H9 (cell line): ENCODE results near the gene NKX6-2. TPM values are rescaled to one million over a fixed set of nuclear protein-coding genes. Genes with fewer than 3 reads are reported as not detected.

Source experiments
- DNase-seq: peaks from one replicate; pipeline ENCODE4 v3.0.0-alpha.2; 2017
- H2AFZ ChIP-seq: one replicate; pipeline ENCODE4 v1.6.1; 2013; ENCODE audit warnings: mild to moderate bottlenecking, low read length, control low read depth, moderate library complexity
- H2AK5ac ChIP-seq: 2 replicates; pipeline ENCODE4 v1.6.1; 2013; ENCODE audit warnings: low read length, control low read depth, mixed read lengths; ENCODE audit not compliant: insufficient read length
- H2BK120ac ChIP-seq: one replicate; pipeline ENCODE4 v1.6.1; 2013; ENCODE audit warnings: low read depth, mild to moderate bottlenecking, low read length, control low read depth, inconsistent platforms; ENCODE audit not compliant: poor library complexity, severe bottlenecking
- H2BK12ac ChIP-seq: 2 replicates; pipeline ENCODE4 v1.6.1; 2013; ENCODE audit warnings: low read length, control low read depth, mixed read lengths, low read depth; ENCODE audit not compliant: insufficient read length
- H2BK15ac ChIP-seq: 2 replicates; pipeline ENCODE4 v1.6.1; 2013; ENCODE audit warnings: low read depth, low read length, control low read depth
- H2BK20ac ChIP-seq: one replicate; pipeline ENCODE4 v1.6.1; 2013; ENCODE audit warnings: low read depth, mild to moderate bottlenecking, low read length, control low read depth, inconsistent platforms; ENCODE audit not compliant: poor library complexity, severe bottlenecking
- H2BK5ac ChIP-seq: 2 replicates; pipeline ENCODE4 v1.6.1; 2013; ENCODE audit warnings: low read length, control low read depth, mixed read lengths; ENCODE audit not compliant: insufficient read length
- H3K14ac ChIP-seq: 2 replicates; pipeline ENCODE4 v1.6.1; 2013; ENCODE audit warnings: low read length, control low read depth; ENCODE audit not compliant: insufficient read depth
- H3K18ac ChIP-seq: 2 replicates; pipeline ENCODE4 v1.6.1; 2013; ENCODE audit warnings: low read depth, mild to moderate bottlenecking, mixed read lengths, low read length, control low read depth; ENCODE audit not compliant: insufficient read length
- H3K23ac ChIP-seq: 2 replicates; pipeline ENCODE4 v1.6.1; 2013; ENCODE audit warnings: low read length, control low read depth, mixed read lengths, low read depth; ENCODE audit not compliant: insufficient read length
- H3K23me2 ChIP-seq: 2 replicates; pipeline ENCODE4 v1.6.1; 2013; ENCODE audit warnings: low read depth, mild to moderate bottlenecking, mixed read lengths, low read length, control low read depth; ENCODE audit not compliant: insufficient read length, poor library complexity, severe bottlenecking
- H3K27ac ChIP-seq: 2 replicates; pipeline ENCODE4 v1.5.1; 2013; ENCODE audit warnings: low read length, control low read depth, mixed read lengths, low read depth; ENCODE audit not compliant: insufficient read length
- H3K27me3 ChIP-seq: 2 replicates; pipeline ENCODE4 v1.6.1; 2013; ENCODE audit warnings: low read length, control low read depth, inconsistent platforms; ENCODE audit not compliant: insufficient read depth
- H3K4ac ChIP-seq: 2 replicates; pipeline ENCODE4 v1.6.1; 2013; ENCODE audit warnings: low read depth, mild to moderate bottlenecking, control low read depth, inconsistent platforms, low read length, moderate library complexity
- H3K4me1 ChIP-seq: 2 replicates; pipeline ENCODE4 v1.6.1; 2013; ENCODE audit warnings: low read length, control low read depth, inconsistent platforms; ENCODE audit not compliant: insufficient read depth
- H3K4me2 ChIP-seq: 2 replicates; pipeline ENCODE4 v1.6.1; 2013; ENCODE audit warnings: low read length, control low read depth, mixed read lengths; ENCODE audit not compliant: insufficient read length, insufficient read depth
- H3K56ac ChIP-seq: 2 replicates; pipeline ENCODE4 v1.6.1; 2013; ENCODE audit warnings: low read depth, mild to moderate bottlenecking, mixed read lengths, low read length, control low read depth; ENCODE audit not compliant: insufficient read length
- H3K79me1 ChIP-seq: 2 replicates; pipeline ENCODE4 v1.6.1; 2013; ENCODE audit warnings: low read depth, mild to moderate bottlenecking, moderate library complexity, low read length, control low read depth, inconsistent platforms; ENCODE audit not compliant: insufficient read depth, poor library complexity, severe bottlenecking
- H3K79me2 ChIP-seq: 2 replicates; pipeline ENCODE4 v1.6.1; 2013; ENCODE audit warnings: low read length, control low read depth, inconsistent platforms; ENCODE audit not compliant: insufficient read depth
- H3K9ac ChIP-seq: 2 replicates; pipeline ENCODE4 v1.6.1; 2013; ENCODE audit warnings: low read length, control low read depth, mixed read lengths; ENCODE audit not compliant: insufficient read length; ENCODE audit errors: extremely low read depth
- H3K9me3 ChIP-seq: one replicate; pipeline ENCODE4 v1.6.1; 2013; ENCODE audit warnings: low read depth, low read length, inconsistent platforms; ENCODE audit not compliant: control insufficient read depth
- H3T11ph ChIP-seq: one replicate; pipeline ENCODE4 v1.6.1; 2013; ENCODE audit warnings: mild to moderate bottlenecking, low read length, control low read depth, inconsistent platforms
- H4K20me1 ChIP-seq: one replicate; pipeline ENCODE4 v1.6.1; 2013; ENCODE audit not compliant: control insufficient read depth, insufficient read length, insufficient read depth
- H4K5ac ChIP-seq: 2 replicates; pipeline ENCODE4 v1.6.1; 2013; ENCODE audit warnings: low read depth, mild to moderate bottlenecking, mixed read lengths, low read length, control low read depth; ENCODE audit not compliant: insufficient read length
- H4K8ac ChIP-seq: replicated peaks from 2 replicates; pipeline ENCODE4 v1.6.1; 2013; ENCODE audit warnings: low read length, control low read depth, mixed read lengths, low read depth; ENCODE audit not compliant: insufficient read length
- H4K91ac ChIP-seq: 2 replicates; pipeline ENCODE4 v1.6.1; 2013; ENCODE audit warnings: low read depth, mild to moderate bottlenecking, moderate library complexity, mixed read lengths, low read length, control low read depth; ENCODE audit not compliant: insufficient read length
- H3K27ac Mint-ChIP-seq, 3 experiments: 2 replicates in 2 of 3; 3 replicates in 1 of 3; pipeline ENCODE4 v1.8.0; 2020 to 2021; ENCODE audit warnings: mixed read lengths in 3 of 3, mild to moderate bottlenecking in 1 of 3, moderate library complexity in 1 of 3
- H3K27me3 Mint-ChIP-seq: 2 replicates; pipeline ENCODE4 v1.8.0; 2021; ENCODE audit warnings: low read depth, mild to moderate bottlenecking, moderate library complexity, mixed read lengths
- H3K36me3 Mint-ChIP-seq, 3 experiments: 2 replicates in 2 of 3; 3 replicates in 1 of 3; pipeline ENCODE4 v1.8.0; 2020 to 2021; ENCODE audit warnings: low read depth in 3 of 3, mixed read lengths in 3 of 3; ENCODE audit not compliant: insufficient read depth in 1 of 3
- H3K4me1 Mint-ChIP-seq, 2 experiments: 2 replicates each; pipeline ENCODE4 v1.8.0; 2020; ENCODE audit warnings: mixed read lengths in 2 of 2
- H3K4me3 Mint-ChIP-seq, 2 experiments: 2 replicates in 1 of 2; 3 replicates in 1 of 2; pipeline ENCODE4 v1.8.0; 2020 to 2021; ENCODE audit warnings: mild to moderate bottlenecking in 2 of 2, mixed read lengths in 2 of 2, moderate library complexity in 1 of 2
- H3K9me3 Mint-ChIP-seq, 2 experiments: 2 replicates in 1 of 2; 3 replicates in 1 of 2; pipeline ENCODE4 v1.8.0; 2020; ENCODE audit warnings: mild to moderate bottlenecking in 2 of 2, mixed read lengths in 2 of 2, moderate library complexity in 1 of 2
- CTCF ChIP-seq: fragments of 200-600 bp; sonication (generic); conservative IDR thresholded peaks from 3 replicates; pipeline ENCODE4 v1.8.0; 2021; ENCODE audit warnings: antibody characterized with exemption, mild to moderate bottlenecking
- WGBS: extraction: QIAGEN DNeasy Blood & Tissue Kit; methylation state at CpG from one replicate; pipeline ENCODE4 v1.1.7; 2013; ENCODE audit warnings: missing lambda C conversion rate, low lambda C conversion rate, mixed read lengths; ENCODE audit not compliant: insufficient read length; ENCODE audit errors: extremely low coverage; 5-methylcytosine and 5-hydroxymethylcytosine counted together
- total RNA-seq: library from RNA; stranded (reverse); gene quantifications from 2 replicates; pipeline ENCODE4 v1.2.1, GENCODE V29; 2021

The NKX6-2 gene
- total RNA-seq, 1 experiment from 2014 or later: 0.13 TPM

- Histone ChIP-seq H3K27ac (no peak overlapping the region), H3K23ac (no peak overlapping the region), H2BK5ac (no peak overlapping the region), H3K4ac (no peak overlapping the region), H3K9ac (no peak overlapping the region), H3K79me2 (no peaks in the 10 kb centered on the region), H3T11ph (no peak overlapping the region), H2AFZ (no peak overlapping the region), H3K56ac (no peak overlapping the region), H4K91ac (no peak overlapping the region), H2BK120ac (no peak overlapping the region), H4K5ac (no peak overlapping the region), H3K27me3 (no peaks in the 10 kb centered on the region), H2BK15ac (no peak overlapping the region), H4K8ac (no peak overlapping the region), H3K4me1 (no peaks in the 10 kb centered on the region), H4K20me1 (no peaks in the 10 kb centered on the region), H3K18ac (no peak overlapping the region), H2AK5ac (no peak overlapping the region), H3K79me1 (no peaks in the 10 kb centered on the region), H2BK12ac (no peak overlapping the region), H3K4me2 (no peak overlapping the region), H3K14ac (no peak overlapping the region), H3K9me3 (no peaks in the 10 kb centered on the region), H3K23me2 (no peaks in the 10 kb centered on the region), H2BK20ac (no peak overlapping the region)
- H3K9me3 Mint-ChIP-seq: no peaks in the 10 kb centered on the region
- DNase-seq: no peak
- no peak overlapping the region for H3K27ac Mint-ChIP-seq
- no peaks in the 10 kb centered on the region; the same call in 1 of the 2 replicates for H3K27me3 Mint-ChIP-seq
- TF ChIP-seq CTCF: no peak
- no peak overlapping the region for H3K4me3 Mint-ChIP-seq
- WGBS: no CpG with 5 or more reads among the region's 16 CpGs
- H3K4me1 Mint-ChIP-seq: peaks cover 19 to 22% of the 10 kb centered on the region in 2 experiments
- no peaks in the 10 kb centered on the region for H3K36me3 Mint-ChIP-seq
These were observed 48.4 kb downstream of the NKX6-2 start for GRCh38 chr10:132737390-132738048.
